Fibroblast of skin of abdomen (primary cell): ENCODE results near the gene LRRC45.
A peak's percentile ranks its signal among the peaks of the same experiment; 100 is the strongest.

Experiments
- DNase-seq: peaks from one replicate; pipeline ENCODE4 v3.0.0-alpha.2; 2013

The LRRC45 gene

DNA sequence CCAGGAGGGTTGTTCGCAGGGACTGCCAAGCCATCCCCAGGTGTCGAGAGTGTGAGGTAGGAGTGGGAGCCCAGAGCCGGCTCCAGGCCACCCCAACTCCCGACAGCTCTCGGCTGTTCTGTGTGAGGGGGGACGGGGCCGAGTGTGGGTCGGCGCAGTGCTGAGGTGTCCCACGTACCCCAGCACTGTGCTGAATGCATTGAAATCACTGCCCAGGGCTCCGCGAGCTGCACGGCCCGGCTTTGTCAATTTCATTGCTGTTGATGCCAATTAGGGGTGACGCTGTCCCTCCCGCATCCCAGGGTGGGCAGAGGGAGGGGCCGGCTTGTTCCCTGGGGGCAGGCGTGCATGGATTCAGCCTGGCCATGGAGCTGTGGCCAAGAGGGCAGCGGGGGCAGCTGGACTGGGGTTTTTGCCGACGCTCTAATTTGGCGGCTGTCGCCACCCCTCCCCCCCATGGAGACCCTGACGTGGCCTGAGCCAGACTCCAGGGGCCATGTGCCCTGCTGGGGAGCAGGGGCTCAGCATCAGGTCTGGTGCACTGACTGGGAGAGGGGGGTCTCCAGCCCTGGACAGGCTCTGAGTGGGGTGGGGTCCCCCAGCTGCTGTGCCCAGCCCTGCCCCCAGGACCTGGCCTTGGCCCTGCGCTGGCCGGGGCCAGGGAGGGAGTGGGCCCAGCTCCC lies 14.7 kb upstream of the LRRC45 start:
- DNase-seq, result no peak

DNA sequence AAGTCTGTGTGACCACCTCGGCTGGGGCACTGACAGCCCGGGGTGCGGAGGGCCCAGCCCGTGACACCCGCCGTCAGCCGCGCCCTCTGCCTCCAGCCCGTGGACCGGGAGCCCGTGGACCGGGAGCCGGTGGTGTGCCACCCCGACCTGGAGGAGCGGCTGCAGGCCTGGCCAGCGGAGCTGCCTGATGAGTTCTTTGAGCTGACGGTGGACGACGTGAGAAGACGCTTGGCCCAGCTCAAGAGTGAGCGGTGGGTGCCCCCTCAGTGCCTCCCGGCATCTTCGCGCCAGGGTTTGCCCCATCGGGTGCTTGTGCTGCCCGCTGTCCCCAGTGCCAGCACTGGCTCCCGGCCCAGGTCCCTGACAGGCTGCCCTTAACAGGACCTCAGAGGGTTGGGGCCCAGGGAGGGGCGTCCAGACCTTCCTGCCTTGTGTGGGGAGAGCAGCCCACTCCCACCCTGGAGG lies 14.1 kb upstream of the LRRC45 start:
- no peak for DNase-seq

- DNase-seq, result no peak
Measured at GRCh38 chr17:82009413-82009812, 13.7 kb upstream of the LRRC45 start.

- DNase-seq, result no peak
Measured at GRCh38 chr17:82010575-82011525, 12.3 kb upstream of the LRRC45 start.

DNA sequence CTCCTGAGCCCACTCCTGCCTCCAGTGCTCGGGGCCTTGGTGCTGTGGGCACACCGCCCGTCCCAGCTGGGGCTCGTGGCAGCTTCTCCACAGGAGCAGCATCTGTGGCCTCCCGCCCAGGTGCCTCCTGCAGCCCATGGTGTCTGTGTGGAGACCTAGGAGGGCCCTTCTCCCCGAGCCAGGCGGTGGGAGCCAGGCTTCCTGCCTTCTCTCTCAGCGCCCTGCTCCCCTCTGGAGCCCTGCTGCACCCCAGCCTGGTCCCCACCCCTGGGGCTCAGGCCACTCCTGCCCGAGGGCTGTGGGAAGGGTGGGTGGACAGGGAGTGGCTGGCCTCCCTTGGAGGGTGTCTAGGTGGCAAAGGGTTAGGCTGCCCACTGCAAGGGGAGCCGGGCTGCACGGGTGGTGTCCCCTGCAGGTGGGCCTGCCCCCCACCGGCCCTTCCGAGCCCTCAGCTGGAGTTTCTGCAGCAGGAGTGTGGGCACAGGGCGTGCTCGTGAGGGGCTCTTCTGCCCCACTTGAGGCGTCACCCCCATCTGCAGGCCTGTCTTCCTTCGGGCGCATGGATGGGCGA lies 11.4 kb upstream of the LRRC45 start:
- DNase-seq, result no peak

- DNase-seq, result no peak
Measured at GRCh38 chr17:82012261-82012639, 10.9 kb upstream of the LRRC45 start.

DNA sequence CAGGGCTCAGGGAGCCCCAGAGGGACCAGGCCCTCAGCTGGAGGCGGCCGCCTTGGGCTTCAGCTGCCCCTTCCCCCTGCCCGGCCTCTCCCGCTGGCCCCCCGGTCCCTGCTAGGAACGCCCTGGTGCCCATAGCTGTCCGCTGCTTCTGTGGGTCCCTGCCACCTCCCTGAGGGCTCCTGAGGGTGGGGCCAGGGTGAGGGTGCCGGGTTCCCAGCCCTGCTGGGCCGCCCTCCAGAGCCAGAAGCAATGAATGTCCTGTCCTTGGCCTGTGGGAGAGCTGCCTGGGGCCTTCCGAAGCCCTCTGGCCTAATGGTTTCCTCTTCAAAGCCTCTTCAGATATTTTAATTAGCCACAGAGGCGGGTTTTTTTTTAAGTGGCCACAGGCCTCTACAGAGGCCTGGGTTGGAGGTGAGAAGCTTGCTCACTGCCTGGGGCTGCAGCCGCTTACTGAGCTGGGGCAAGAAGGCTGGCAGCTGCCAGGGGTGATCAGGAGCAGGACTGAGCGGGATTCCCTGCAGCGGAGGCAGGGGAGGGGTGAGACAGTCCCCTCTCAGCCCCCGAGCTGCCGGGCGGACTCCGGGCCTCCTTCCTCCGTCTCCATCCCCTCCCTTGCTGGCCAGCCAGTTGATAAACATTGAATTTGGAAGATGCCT lies 10.3 kb upstream of the LRRC45 start:
- no peak for DNase-seq

DNA sequence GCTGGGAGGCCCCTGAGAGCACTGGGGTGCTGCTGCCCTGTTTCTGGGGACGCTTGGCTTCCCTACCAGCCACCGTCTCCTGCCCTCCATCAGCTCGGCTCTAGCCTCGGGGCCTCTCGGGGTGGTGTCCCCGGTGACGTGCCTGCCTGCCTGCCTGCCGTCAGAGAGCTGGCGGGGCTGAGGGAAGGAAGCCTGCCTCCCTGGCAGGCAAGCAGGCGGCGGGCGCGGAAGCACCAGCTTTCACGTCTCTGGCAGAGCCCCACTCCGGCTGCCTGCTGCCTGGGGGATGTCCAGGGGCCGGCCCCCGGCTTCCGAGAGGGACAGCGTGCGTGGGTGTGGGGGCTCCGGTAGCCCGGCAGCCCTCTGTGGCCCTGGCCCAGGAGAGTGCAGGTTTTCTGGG lies 9.8 kb upstream of the LRRC45 start:
- DNase-seq, result no peak

- no peak for DNase-seq
Measured at GRCh38 chr17:82013772-82014321, 9.3 kb upstream of the LRRC45 start.

GRCh38 chr17:82014432-82014831 lies 8.7 kb upstream of the LRRC45 start:
- no peak for DNase-seq

- DNase-seq, result no peak
Measured at GRCh38 chr17:82014971-82015310, 8.2 kb upstream of the LRRC45 start.

DNA sequence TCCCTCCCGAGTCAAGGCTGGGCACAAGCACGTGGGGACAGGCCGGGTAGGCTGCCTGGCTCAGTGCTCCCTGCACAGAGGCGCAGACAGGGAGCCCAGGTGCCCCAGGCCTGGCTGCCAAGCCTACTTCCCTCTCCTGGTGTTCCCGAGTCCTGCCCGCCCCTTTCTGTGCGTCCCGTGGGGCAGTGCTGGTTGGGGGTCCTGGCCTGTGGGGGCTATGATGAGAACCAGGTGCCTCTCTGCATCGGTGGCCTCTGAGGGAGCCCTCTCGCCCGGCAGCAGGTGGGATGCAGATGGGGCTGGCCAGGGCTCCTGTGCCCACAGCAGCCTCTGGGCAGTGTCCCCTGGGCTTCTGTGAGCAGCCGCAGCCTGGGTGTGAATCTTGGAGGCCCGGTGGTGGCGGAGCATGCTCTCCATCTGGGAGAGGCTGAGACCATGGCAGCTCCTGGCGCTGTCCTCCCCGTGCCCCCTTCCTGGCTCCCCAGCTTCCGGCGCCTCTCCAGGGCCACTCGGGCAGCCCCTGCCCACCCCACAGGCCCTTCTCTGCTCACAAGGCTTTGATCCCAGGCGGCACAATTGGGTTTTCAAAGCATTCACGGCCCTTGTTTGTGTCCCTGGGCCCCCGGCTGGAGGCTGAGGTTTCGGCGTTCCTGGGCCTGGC lies 7.7 kb upstream of the LRRC45 start:
- no peak for DNase-seq

DNA sequence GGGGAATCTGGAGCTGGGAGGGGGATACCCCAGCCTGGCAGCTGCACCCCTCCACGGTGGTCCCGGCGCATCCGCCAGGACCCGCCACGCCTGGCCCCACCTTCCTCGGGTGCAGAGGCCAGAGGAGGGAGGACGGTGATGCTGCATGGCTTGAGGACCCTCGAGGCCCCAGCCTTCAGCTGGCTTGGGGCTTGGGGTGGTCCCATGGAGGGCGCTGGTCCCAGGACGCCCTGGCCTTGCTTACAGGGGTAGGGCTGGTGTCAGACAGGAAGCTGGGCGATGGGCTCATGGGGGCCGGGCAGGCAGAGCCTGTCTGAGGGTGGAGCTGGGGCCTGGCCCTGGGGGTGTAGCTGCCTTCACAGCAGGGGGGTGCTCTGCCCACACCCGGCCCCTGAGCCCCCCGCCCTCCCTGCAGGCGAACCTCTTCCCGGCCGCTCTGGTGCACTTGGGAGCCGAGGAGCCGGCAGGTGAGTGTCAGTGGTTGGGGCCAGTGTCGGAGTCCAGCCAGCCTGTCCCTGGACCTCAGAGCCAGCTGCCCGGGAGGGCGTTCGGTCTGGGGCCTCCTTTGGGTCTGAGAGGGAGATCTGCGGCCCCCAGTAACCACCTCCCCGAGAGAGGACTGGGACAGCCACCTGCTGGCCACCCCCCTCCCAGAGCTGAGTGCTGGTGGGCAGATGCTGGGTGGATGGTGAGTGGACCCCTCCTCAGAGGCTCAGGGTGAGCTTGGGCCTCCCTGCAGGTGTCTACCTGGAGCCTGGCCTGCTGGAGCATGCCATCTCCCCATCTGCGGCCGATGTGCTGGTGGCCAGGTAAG lies 6.8 kb upstream of the LRRC45 start:
- no peak for DNase-seq

DNA sequence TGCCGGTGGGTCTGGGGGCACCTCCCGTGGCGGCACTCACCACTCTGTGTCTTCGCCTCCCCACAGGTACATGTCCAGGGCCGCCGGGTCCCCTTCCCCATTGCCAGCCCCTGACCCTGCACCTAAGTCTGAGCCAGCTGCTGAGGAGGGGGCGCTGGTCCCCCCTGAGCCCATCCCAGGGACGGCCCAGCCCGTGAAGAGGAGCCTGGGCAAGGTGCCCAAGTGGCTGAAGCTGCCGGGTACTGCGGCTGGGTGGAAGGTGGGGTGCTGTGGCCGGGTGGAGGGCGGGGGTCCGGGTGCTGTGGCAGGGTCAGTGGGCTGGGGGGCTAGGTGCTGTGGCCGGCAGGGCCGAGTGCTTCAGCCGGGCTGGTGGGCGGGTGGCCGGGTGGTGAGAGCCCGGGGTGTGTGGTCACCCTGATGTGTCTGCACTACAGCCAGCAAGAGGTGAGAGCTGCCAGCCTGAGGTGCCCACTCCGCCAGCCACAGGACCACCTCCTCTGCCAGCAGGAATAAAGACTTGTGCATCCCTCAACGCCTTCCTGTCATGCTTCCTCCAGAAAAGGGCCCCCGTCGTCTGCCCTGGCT lies 6.1 kb upstream of the LRRC45 start:
- DNase-seq, result no peak

GRCh38 chr17:82017612-82018151 lies 5.4 kb upstream of the LRRC45 start:
- no peak for DNase-seq

- no peak for DNase-seq
Measured at GRCh38 chr17:82018152-82018988, 4.7 kb upstream of the LRRC45 start.

DNA sequence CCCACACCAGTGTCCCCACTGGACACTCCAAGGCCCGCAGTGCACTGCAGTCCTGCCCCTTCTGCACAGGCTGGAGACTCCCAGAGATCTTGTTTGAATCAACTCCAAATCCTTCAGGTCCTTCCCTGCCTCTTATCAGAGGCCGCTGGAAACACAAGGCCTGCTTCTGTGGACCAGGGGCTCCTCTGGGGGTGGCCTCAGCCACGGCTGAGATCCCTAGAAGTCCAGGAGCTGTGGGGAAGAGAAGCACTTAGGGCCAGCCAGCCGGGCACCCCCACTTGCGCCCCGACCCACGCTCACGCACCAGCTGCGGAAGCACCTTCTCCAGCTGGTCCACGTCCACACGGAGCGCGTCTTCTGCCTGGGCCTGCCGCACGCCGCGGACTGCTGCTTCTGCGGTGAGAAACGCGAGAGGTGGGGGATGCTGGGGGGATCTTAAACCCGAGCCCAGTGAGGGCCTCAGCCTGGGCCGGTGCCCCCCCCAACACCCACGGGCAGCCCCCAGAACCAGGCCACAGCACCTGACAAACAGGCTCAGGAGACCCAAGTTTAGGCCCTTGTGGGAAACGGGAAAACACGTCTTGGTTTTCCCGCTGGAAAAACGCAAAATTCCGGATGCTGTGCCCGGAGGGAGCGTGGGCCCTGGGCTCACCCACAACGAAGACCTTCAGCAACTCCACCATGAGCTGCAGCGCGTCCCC lies 4.0 kb upstream of the LRRC45 start:
- DNase-seq, result no peak

DNA sequence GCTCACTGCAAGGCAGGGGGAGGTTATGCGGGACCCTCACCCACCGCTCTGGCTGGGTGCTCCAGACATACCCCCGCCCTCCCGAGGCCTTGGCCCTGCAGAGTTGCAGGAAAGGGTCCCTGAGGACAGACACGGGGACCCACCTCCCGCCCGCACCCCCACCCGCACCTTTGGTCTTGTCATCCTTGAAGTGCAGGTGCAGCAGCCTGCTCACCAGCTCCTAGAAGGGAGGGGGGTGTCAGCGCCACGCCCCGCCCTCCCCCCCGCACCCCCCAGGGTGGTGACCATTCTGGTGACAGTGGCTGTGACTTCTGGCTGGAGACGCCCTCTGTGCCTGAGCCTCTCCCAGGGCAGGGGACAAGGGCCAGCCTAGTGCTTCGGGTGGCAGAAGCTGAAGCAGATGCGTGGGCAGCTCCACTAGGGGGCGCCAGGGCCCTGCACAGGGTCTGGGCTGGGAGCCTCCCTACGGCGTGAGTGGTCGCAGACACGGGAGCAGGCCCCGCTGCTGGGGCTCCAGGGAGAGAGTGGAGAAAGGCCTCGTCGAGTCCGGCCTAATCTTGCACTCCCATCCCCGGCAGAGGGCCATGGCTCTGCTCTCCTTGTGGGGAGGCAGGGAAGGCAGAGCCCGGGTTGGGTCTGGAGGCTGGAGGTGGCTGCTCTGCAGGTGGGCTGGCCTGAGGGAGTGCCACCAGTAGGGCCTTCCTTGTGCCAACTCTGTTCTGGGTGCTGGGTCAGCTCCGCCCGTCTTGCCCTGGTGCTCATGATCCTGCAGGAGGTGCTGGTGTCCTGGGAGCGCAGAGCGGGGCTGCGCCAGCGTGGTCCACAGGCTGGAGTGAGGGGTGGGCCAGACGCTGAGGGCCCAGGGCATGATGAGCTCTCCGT lies 3.2 kb upstream of the LRRC45 start:
- DNase-seq, result peak; percentile 32
